Karpas-422 (cell line): ENCODE data around the gene CASTOR2. TPM values are rescaled to one million over a fixed set of nuclear protein-coding genes. Genes with fewer than 3 reads are reported as not detected.
"Not testable (repeated sequence)": the region's sequence is repeated elsewhere in the genome, so short reads cannot be mapped to it uniquely, and the experiment has no call there.

ENCODE experiments used
- DNase-seq: peaks from one replicate; pipeline ENCODE4 v3.0.0-alpha.2; 2015
- H2AFZ ChIP-seq: fragments of 200-600 bp; sonication (generic); 2 replicates; pipeline ENCODE4 v1.6.1; 2014; ENCODE audit warnings: antibody characterized with exemption, low read length, mixed read lengths
- H3K27ac ChIP-seq: fragments of 200-600 bp; sonication (generic); 2 replicates; pipeline ENCODE4 v1.5.1; 2014; ENCODE audit warnings: mild to moderate bottlenecking, low read length, moderate library complexity
- H3K27me3 ChIP-seq: fragments of 200-600 bp; sonication (generic); 2 replicates; pipeline ENCODE4 v1.6.1; 2014; ENCODE audit warnings: low read length, mixed read lengths
- H3K36me3 ChIP-seq: fragments of 200-600 bp; sonication (generic); 2 replicates; pipeline ENCODE4 v1.6.1; 2014; ENCODE audit warnings: low read length, mixed read lengths; ENCODE audit not compliant: insufficient read depth
- H3K4me1 ChIP-seq: fragments of 200-600 bp; sonication (generic); 2 replicates; pipeline ENCODE4 v1.6.1; 2014; ENCODE audit warnings: mild to moderate bottlenecking, low read length, mixed read lengths
- H3K4me2 ChIP-seq: fragments of 200-600 bp; sonication (generic); 2 replicates; pipeline ENCODE4 v1.6.1; 2014; ENCODE audit warnings: low read length, low read depth, mild to moderate bottlenecking; ENCODE audit not compliant: poor library complexity, severe bottlenecking
- H3K4me3 ChIP-seq: fragments of 200-600 bp; sonication (generic); 2 replicates; pipeline ENCODE4 v1.5.1; 2014; ENCODE audit warnings: mild to moderate bottlenecking, antibody characterized with exemption, low read length, mixed read lengths
- H3K79me2 ChIP-seq: fragments of 200-600 bp; sonication (generic); 2 replicates; pipeline ENCODE4 v1.6.1; 2014; ENCODE audit warnings: mild to moderate bottlenecking, low read length, mixed read lengths
- H3K9ac ChIP-seq: fragments of 200-600 bp; sonication (generic); 2 replicates; pipeline ENCODE4 v1.6.0; 2014; ENCODE audit warnings: low read length
- H3K9me2 ChIP-seq: fragments of 200-600 bp; sonication (generic), shearing (Covaris generic); replicated peaks from 2 replicates; pipeline ENCODE4 v1.6.0; 2014; ENCODE audit warnings: mild to moderate bottlenecking, low read length, moderate library complexity; ENCODE audit not compliant: insufficient read depth
- H3K9me3 ChIP-seq: fragments of 300-700, 200-600 bp; sonication (generic); 2 replicates; pipeline ENCODE4 v1.6.1; 2014; ENCODE audit warnings: low read length, mixed read lengths
- H4K20me1 ChIP-seq: fragments of 200-600 bp; sonication (generic); 2 replicates; pipeline ENCODE4 v1.6.1; 2014; ENCODE audit warnings: mild to moderate bottlenecking, antibody characterized with exemption, low read length, low read depth; ENCODE audit not compliant: insufficient read depth
- total RNA-seq: library from RNA; depleted of rRNA; stranded (reverse); fragments of >200 nt; shearing (Covaris generic); gene quantifications from 2 replicates; pipeline ENCODE4 v1.2.3, GENCODE V29; 2014; ENCODE audit warnings: low replicate concordance; rRNA removed

CASTOR2 gene
- total RNA-seq = 0.30 and 3.5 TPM in 2 replicates

DNA sequence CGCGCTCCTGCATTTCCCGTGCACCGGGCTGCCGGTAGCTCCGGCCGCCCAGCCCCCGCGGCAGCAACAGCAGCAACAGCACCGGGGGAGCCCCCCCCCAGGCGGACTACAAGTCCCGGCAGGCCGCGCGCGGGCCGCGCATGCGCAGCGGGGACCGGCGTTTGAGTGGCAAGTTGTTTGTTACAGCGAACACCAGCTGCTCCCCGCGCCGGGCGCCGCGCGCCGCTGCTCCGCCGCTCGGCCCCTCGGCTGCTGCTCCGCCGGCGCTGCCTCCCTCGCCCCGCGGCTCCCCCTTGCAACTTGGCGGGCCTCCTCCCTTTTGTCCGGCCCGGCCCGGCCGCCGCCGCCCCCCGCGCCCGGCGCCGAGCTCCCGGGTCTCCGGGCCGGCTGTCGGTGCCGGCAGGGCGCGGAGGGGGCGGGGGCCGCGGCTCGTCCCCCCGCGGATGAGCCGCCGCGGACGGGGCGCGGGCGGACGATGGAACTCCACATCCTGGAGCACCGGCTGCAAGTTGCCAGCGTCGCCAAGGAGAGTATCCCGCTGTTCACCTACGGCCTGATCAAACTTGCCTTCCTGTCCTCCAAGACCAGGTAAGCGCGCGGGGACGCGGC is at the start of gene CASTOR2:
TSS of gene CASTOR2 (plus strand) at position 195 of the 609 bp plus-strand sequence. CDS start at position 476, 281 bp downstream.
- not testable (repeated sequence) for H3K9me3 ChIP-seq, H3K4me3 ChIP-seq, H3K27me3 ChIP-seq, H2AFZ ChIP-seq, DNase-seq, H3K9me2 ChIP-seq, H3K36me3 ChIP-seq, H3K79me2 ChIP-seq, H3K27ac ChIP-seq, H3K9ac ChIP-seq, H4K20me1 ChIP-seq, H3K4me2 ChIP-seq, H3K4me1 ChIP-seq

DNA sequence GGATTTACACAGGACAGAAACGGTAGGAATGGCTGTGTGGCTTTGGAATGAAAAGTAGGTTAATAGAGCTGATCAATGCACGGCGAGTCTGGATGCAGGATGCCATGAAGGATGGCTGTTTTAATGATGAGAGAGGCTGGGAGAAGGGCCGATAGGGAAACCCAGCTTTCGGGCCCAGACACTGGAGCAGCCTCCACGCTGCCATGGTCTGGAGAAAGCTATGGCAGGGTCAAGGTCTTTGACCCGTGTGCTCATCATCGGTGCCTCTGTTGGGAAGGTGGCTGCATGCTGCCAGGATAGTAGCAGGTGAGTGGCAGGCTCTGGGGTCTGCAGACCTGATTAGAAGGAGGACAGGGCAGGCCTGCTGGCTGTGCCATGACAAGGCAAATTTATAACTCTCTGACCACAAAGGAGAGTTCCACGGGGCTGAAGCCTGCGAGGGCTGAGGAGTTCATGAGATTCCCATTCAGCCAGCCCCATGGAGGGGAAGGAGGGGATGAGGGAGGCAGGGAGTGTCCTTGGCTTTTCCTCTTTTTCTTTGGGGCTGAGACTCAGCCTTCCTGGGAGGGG is 42.1 kb upstream of the CASTOR2 start:
- H3K27ac ChIP-seq, H3K27me3 ChIP-seq, H3K36me3 ChIP-seq, DNase-seq, H2AFZ ChIP-seq, H4K20me1 ChIP-seq, H3K4me2 ChIP-seq, H3K9me3 ChIP-seq, H3K9me2 ChIP-seq, H3K9ac ChIP-seq, H3K4me1 ChIP-seq, H3K79me2 ChIP-seq, H3K4me3 ChIP-seq: not testable (repeated sequence)

DNA sequence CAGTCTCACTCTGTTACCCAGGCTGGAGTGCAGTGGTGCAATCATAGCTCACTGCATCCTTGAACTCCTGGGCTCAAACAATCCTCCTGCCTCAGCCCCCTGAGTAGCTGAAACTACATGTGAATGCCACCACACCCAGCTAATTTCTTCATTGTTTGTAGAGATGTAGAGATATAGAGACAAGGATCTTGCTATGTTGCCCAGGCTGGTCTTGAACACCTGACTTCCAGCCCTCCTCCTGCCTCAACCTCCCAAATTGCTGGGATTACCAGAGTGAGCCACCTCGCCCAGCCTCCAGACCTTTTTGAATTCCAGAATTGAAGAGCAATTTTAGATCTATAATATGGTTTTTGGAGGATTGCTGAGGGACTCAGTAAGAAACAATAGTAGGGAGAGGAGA is 40.9 kb upstream of the CASTOR2 start:
- H3K4me1 ChIP-seq, H3K27ac ChIP-seq, H3K4me3 ChIP-seq, H3K4me2 ChIP-seq, H3K36me3 ChIP-seq, H2AFZ ChIP-seq, DNase-seq, H3K9ac ChIP-seq, H3K79me2 ChIP-seq, H3K9me2 ChIP-seq, H3K27me3 ChIP-seq, H4K20me1 ChIP-seq, H3K9me3 ChIP-seq: not testable (repeated sequence)

DNA sequence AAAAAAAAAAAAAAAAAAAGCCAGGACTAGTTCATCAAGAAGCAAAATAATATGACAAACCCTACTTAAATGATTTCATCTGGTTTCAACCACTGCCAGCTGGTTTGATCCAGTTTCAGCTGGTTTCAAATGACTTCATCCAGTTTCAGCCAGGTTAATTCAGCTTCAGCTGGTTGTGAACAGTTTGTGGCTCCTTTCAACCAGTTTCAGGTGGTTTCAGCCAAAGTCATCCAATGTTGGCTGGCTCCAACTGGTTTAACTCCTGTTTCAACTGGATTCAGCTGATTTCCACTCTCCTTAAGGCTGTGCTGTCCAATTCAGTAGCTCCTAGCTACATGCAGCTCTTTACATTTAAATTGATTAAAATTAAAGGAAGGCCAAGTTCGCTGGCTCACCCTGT is 37.5 kb upstream of the CASTOR2 start:
- H3K9ac ChIP-seq, H4K20me1 ChIP-seq, H3K4me2 ChIP-seq, H3K27ac ChIP-seq, H2AFZ ChIP-seq, H3K4me1 ChIP-seq, H3K9me2 ChIP-seq, H3K27me3 ChIP-seq, H3K9me3 ChIP-seq, DNase-seq, H3K36me3 ChIP-seq, H3K4me3 ChIP-seq, H3K79me2 ChIP-seq: not testable (repeated sequence)

- not testable (repeated sequence) for DNase-seq, H3K4me2 ChIP-seq, H3K4me3 ChIP-seq, H3K36me3 ChIP-seq, H3K4me1 ChIP-seq, H3K9me3 ChIP-seq, H4K20me1 ChIP-seq, H3K27me3 ChIP-seq, H3K9me2 ChIP-seq, H3K27ac ChIP-seq, H3K9ac ChIP-seq, H2AFZ ChIP-seq, H3K79me2 ChIP-seq
These were observed 32.8 kb upstream of the CASTOR2 start for GRCh38 chr7:74931563-74932328.

GRCh38 chr7:74939429-74939828 is 25.1 kb upstream of the CASTOR2 start:
- H3K4me3 ChIP-seq, H3K9ac ChIP-seq, H3K27ac ChIP-seq, H3K4me1 ChIP-seq, H2AFZ ChIP-seq, H3K9me3 ChIP-seq, H3K9me2 ChIP-seq, H3K27me3 ChIP-seq, H3K4me2 ChIP-seq, DNase-seq, H4K20me1 ChIP-seq, H3K36me3 ChIP-seq, H3K79me2 ChIP-seq: not testable (repeated sequence)

- not testable (repeated sequence) for H3K27ac ChIP-seq, H4K20me1 ChIP-seq, H3K79me2 ChIP-seq, H3K9me2 ChIP-seq, H3K4me3 ChIP-seq, H3K4me1 ChIP-seq, H3K27me3 ChIP-seq, H2AFZ ChIP-seq, DNase-seq, H3K4me2 ChIP-seq, H3K36me3 ChIP-seq, H3K9me3 ChIP-seq, H3K9ac ChIP-seq
These were observed 23.0 kb upstream of the CASTOR2 start for GRCh38 chr7:74941302-74942069.

- H3K9ac ChIP-seq, H3K4me2 ChIP-seq, H3K79me2 ChIP-seq, H3K4me3 ChIP-seq, H3K36me3 ChIP-seq, H2AFZ ChIP-seq, DNase-seq, H3K27ac ChIP-seq, H3K9me3 ChIP-seq, H3K4me1 ChIP-seq, H3K27me3 ChIP-seq, H4K20me1 ChIP-seq, H3K9me2 ChIP-seq: not testable (repeated sequence)
These were observed 20.6 kb upstream of the CASTOR2 start for GRCh38 chr7:74943923-74944322.
